Endothelial cell of umbilical vein (primary cell): ENCODE measurements around the gene IFT27. TPM values are rescaled to one million over a fixed set of nuclear protein-coding genes. Genes with fewer than 3 reads are reported as not detected.

Experiments used
- BruUV-seq: library from RNA; stranded (reverse); fragments of 400-500 nt; replicated peaks from 2 replicates; lab custom pipeline; 2021; lab: Mats Ljungman, UMichigan
- CTCF ChIA-PET: fragments of 300-600, 350-600 bp; sonication (Branson Sonifier 250); formaldehyde crosslinking; loops from one replicate; lab custom pipeline; 2021; ENCODE audit warnings: antibody characterized with exemption, inconsistent platforms; lab: Charles Lee
- POLR2A ChIA-PET: fragments of 300-600, 350-600 bp; sonication (Branson Sonifier 250); formaldehyde crosslinking; loops from one replicate; lab custom pipeline; 2021; ENCODE audit warnings: antibody characterized with exemption, inconsistent platforms; lab: Charles Lee
- DNase-seq: peaks from one replicate; pipeline ENCODE4 v3.0.0-alpha.2; 2011; ENCODE audit warnings: low read depth, low spot score
- FAIRE-seq: peaks from 2 replicates; lab custom pipeline; 2011; peaks lifted over from hg19 to GRCh38; lab: Jason Lieb, UNC
- H2AFZ ChIP-seq: 2 replicates; pipeline ENCODE4 v1.6.0; 2012; ENCODE audit warnings: low read depth, low read length, control low read depth, inconsistent platforms
- H3K27ac ChIP-seq: 2 replicates; pipeline ENCODE4 v1.5.1; 2011; ENCODE audit warnings: low read depth, mild to moderate bottlenecking, control low read depth, low read length, moderate library complexity; ENCODE audit not compliant: insufficient read depth
- H3K27me3 ChIP-seq, 2 experiments: 2 replicates each; pipeline versions ENCODE4 v1.6.0 to v1.6.1; 2011; ENCODE audit warnings: low read length in 2 of 2, mixed read lengths in 1 of 2; ENCODE audit not compliant: control insufficient read depth in 2 of 2, insufficient read depth in 2 of 2
- H3K36me3 ChIP-seq, 2 experiments: 2 replicates in 1 of 2; 3 replicates in 1 of 2; pipeline ENCODE4 v1.5.1; 2011; ENCODE audit warnings: low read length in 2 of 2, mild to moderate bottlenecking in 1 of 2, moderate library complexity in 1 of 2; ENCODE audit not compliant: control insufficient read depth in 2 of 2, insufficient read depth in 2 of 2; ENCODE audit errors: extremely low read depth in 1 of 2
- H3K4me1 ChIP-seq: 3 replicates; pipeline ENCODE4 v1.5.1; 2011; ENCODE audit warnings: mild to moderate bottlenecking, low read length; ENCODE audit not compliant: control insufficient read depth, insufficient read depth; ENCODE audit errors: extremely low read depth
- H3K4me2 ChIP-seq: 2 replicates; pipeline ENCODE4 v1.6.1; 2011; ENCODE audit warnings: low read length, control low read depth, mixed read lengths; ENCODE audit not compliant: insufficient read depth
- H3K4me3 ChIP-seq, 3 experiments: fragments of 200-600 bp in 1 of 3; sonication (generic), shearing (Covaris generic) in 1 of 3; replicated peaks in 1 of 3; 2 replicates each; pipeline ENCODE4 v1.5.1; 2011 to 2016; ENCODE audit warnings: control low read depth in 3 of 3, low read length in 3 of 3, mild to moderate bottlenecking in 2 of 3, inconsistent platforms in 1 of 3, low read depth in 1 of 3, moderate library complexity in 1 of 3; ENCODE audit not compliant: insufficient read depth in 1 of 3
- H3K79me2 ChIP-seq: 2 replicates; pipeline ENCODE4 v1.6.0; 2012; ENCODE audit warnings: low read length, inconsistent platforms; ENCODE audit not compliant: control insufficient read depth, insufficient read depth
- H3K9ac ChIP-seq: replicated peaks from 2 replicates; pipeline ENCODE3; 2011; ENCODE audit warnings: low read length, control low read depth; ENCODE audit not compliant: insufficient read depth; ENCODE audit errors: extremely low read depth
- H3K9me1 ChIP-seq: replicated peaks from 3 replicates; pipeline ENCODE4 v1.6.0; 2011; ENCODE audit warnings: mild to moderate bottlenecking, low read length; ENCODE audit not compliant: control insufficient read depth, insufficient read depth; ENCODE audit errors: extremely low read depth
- H3K9me3 ChIP-seq: replicated peaks from 2 replicates; pipeline ENCODE4 v1.5.1; 2012; ENCODE audit warnings: low read length, inconsistent platforms; ENCODE audit not compliant: control insufficient read depth, insufficient read depth
- H4K20me1 ChIP-seq: replicated peaks from 2 replicates; pipeline ENCODE3; 2011; ENCODE audit warnings: mild to moderate bottlenecking, low read length; ENCODE audit not compliant: control insufficient read depth, insufficient read depth; ENCODE audit errors: extremely low read depth
- CTCF ChIP-seq, 2 donors: IDR thresholded peaks; 1 replicate in 1 of 2; 2 replicates in 1 of 2; pipeline ENCODE4 v1.5.1; 2011; ENCODE audit warnings: low read length in 2 of 2, mild to moderate bottlenecking in 2 of 2, moderate library complexity in 2 of 2, control low read depth in 1 of 2, inconsistent platforms in 1 of 2, low read depth in 1 of 2; ENCODE audit not compliant: insufficient read depth in 1 of 2; ENCODE audit errors: extremely low read depth in 1 of 2
- EZH2 ChIP-seq: IDR thresholded peaks from 2 replicates; pipeline ENCODE4 v1.6.1; 2012; ENCODE audit warnings: borderline replicate concordance, low read depth, mild to moderate bottlenecking, moderate library complexity, low read length, inconsistent platforms; ENCODE audit not compliant: severe bottlenecking
- FOS ChIP-seq: IDR thresholded peaks from 2 replicates; pipeline ENCODE4 v1.6.1; 2011; ENCODE audit warnings: mild to moderate bottlenecking, low read length, moderate library complexity, borderline replicate concordance; ENCODE audit not compliant: insufficient read depth
- GATA2 ChIP-seq: IDR thresholded peaks from 2 replicates; pipeline ENCODE4 v1.7.0; 2011; ENCODE audit warnings: low read depth, mild to moderate bottlenecking, moderate library complexity, mixed read lengths, low read length; ENCODE audit not compliant: insufficient read length, insufficient read depth
- JUN ChIP-seq: IDR thresholded peaks from 2 replicates; pipeline ENCODE4 v1.6.1; 2011; ENCODE audit warnings: borderline replicate concordance, low read depth; ENCODE audit not compliant: insufficient read length, insufficient read depth
- MYC ChIP-seq: IDR thresholded peaks from one replicate; pipeline ENCODE4 v1.6.1; 2011; ENCODE audit warnings: mild to moderate bottlenecking, low read depth, low read length
- POLR2A ChIP-seq: IDR thresholded peaks from 2 replicates; pipeline ENCODE4 v1.6.1; 2012; ENCODE audit warnings: low read depth, mild to moderate bottlenecking, control low read depth, low read length
- POLR2AphosphoS5 ChIP-seq: IDR thresholded peaks from 2 replicates; pipeline ENCODE4 v1.6.1; 2012; ENCODE audit warnings: low read depth, mild to moderate bottlenecking, control low read depth, low read length, moderate library complexity; ENCODE audit not compliant: insufficient read depth
- dilution Hi-C: fragments of 300-500 bp; cut with MboI; formaldehyde crosslinking; loops from one replicate; pipeline ENCODE4 v1.15.0; 2019; ENCODE audit warnings: low sequenced_read_pairs; ENCODE audit not compliant: extremely low pct_ligation_motif_present
- intact Hi-C: fragments of 100-400 bp; cut with micrococcal nuclease; formaldehyde crosslinking; loops from one replicate; pipeline ENCODE4 v1.10.0; 2022
- polyA plus RNA-seq, 4 experiments: library from polyadenylated mRNA; depleted of rRNA in 3 of 4; stranded (reverse) in 3 of 4; unstranded in 1 of 4; fragments of >200 nt; gene quantifications; 2 replicates each; pipeline versions ENCODE4 v1.2.1 to v1.2.3, GENCODE V29; 2011 to 2012; ENCODE audit warnings: missing spikeins in 1 of 4
- total RNA-seq: library from RNA; stranded (reverse); gene quantifications from 2 replicates; pipeline ENCODE4 v1.2.3, GENCODE V29; 2021
- TF ChIP-seq, protein P1 (sequence below): IDR thresholded peaks from 2 replicates; pipeline ENCODE4 v1.6.1; 2011; ENCODE audit not compliant: insufficient read depth, insufficient read length

IFT27 gene
- total and polyA plus RNA-seq, 2 donors (not counting 3 experiments of a cell fraction or from before 2014, with no cell fraction given): 29.9 to 33.7 TPM

- Histone ChIP-seq H3K4me1 (peaks cover 3% of the 10 kb centered on the region), H3K9ac (no peak overlapping the region), H3K79me2 (no peaks in the 10 kb centered on the region), H3K27me3 (no peaks in the 10 kb centered on the region), H3K4me2 (no peak overlapping the region), H4K20me1 (no peaks in the 10 kb centered on the region), H3K9me1 (no peaks in the 10 kb centered on the region), H3K36me3 (peaks cover 0 to 13% of the 10 kb centered on the region in 2 experiments), H3K4me3 (no peak overlapping the region), H3K9me3 (no peaks in the 10 kb centered on the region), H3K27ac (no peak overlapping the region), H2AFZ (no peak overlapping the region)
- FAIRE-seq (no peak), DNase-seq (no peak)
- intact Hi-C loops (no loop called here), dilution Hi-C loops (no loop called here)
- no TSS peak for BruUV-seq
- POLR2A ChIA-PET: no interaction called here
- CTCF ChIA-PET: interaction anchor here (1.1 to 6.5 kb wide), 3 partner anchors 9 to 220 kb away, joined by 4 to 39 read pairs (median 6); partner anchors contain the start of gene IFT27
- TF ChIP-seq, protein P1, sequence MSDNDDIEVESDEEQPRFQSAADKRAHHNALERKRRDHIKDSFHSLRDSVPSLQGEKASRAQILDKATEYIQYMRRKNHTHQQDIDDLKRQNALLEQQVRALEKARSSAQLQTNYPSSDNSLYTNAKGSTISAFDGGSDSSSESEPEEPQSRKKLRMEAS: no peak
- TF ChIP-seq EZH2 (no peak), POLR2A (no peak), POLR2AphosphoS5 (no peak), JUN (no peak), MYC (no peak)
These were observed 8.7 kb downstream of the IFT27 start for GRCh38 chr22:36767035-36767775.

DNA sequence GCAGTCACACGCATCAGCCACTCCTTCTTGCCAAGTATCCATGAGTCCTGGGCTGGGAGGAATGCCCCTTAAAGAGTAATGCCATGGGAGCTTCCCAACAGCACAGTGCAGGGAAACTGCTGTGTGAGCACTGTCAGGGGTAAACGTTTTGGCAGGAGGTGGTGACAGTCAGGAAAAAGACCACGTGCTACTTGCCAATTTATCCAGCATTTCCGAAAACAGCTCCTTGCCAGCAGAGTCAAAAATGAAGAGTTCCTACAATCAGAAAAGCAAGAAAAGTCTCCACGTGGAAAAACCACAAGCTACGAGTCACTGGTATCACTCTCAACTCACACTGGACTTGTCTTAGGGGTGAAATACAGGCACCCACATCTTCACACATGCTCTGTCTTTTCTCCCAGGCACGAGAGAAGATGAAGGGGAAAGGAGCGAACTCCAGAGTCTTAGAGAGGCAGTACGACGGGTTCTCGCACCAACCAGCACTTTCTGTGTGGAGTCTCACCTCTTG, 9.9 kb downstream of the IFT27 start:
- POLR2A ChIA-PET: interaction anchor here (0.8 kb wide), 1 partner anchor 10 kb away, joined by 3 read pairs; the partner anchor contains the start of gene IFT27
- no peaks in the 10 kb centered on the region for H4K20me1 ChIP-seq
- dilution Hi-C loops (no loop called here), intact Hi-C loops (no loop called here)
- no peak overlapping the region for H3K4me3 ChIP-seq
- no TSS peak for BruUV-seq
- CTCF ChIA-PET: interaction anchor here (0.7 to 6.5 kb wide), 3 partner anchors 8 to 10 kb away, joined by 3 to 39 read pairs (median 10); partner anchors contain the start of gene IFT27
- peaks cover 0 to 13% of the 10 kb centered on the region in 2 experiments for H3K36me3 ChIP-seq
- H3K9me3 ChIP-seq: no peaks in the 10 kb centered on the region
- FAIRE-seq (no peak), DNase-seq (no peak)
- H3K27me3 ChIP-seq: no peaks in the 10 kb centered on the region
- TF ChIP-seq, protein P1: no peak
- TF ChIP-seq POLR2A (no peak), POLR2AphosphoS5 (no peak), JUN (no peak), CTCF (IDR thresholded peaks at IDR 0.05; ENCODE audit: extremely low read depth in 1 of 2, insufficient read depth in 1 of 2, low read depth in 1 of 2, low read length in 2 of 2) (no peak), GATA2 (no peak), FOS (no peak), EZH2 (no peak), MYC (no peak)
- H3K9ac ChIP-seq: no peak overlapping the region
- H3K79me2 ChIP-seq: no peaks in the 10 kb centered on the region
- no peak overlapping the region for H3K4me2 ChIP-seq
- H2AFZ ChIP-seq: no peak overlapping the region
- no peak overlapping the region for H3K27ac ChIP-seq
- no peaks in the 10 kb centered on the region for H3K9me1 ChIP-seq
- H3K4me1 ChIP-seq: peaks cover 3% of the 10 kb centered on the region
